Vagina (tissue), 2 donors: Measurements from ENCODE around the gene LAMB1.
"Not testable (repeated sequence)": the region's sequence is repeated elsewhere in the genome, so short reads cannot be mapped to it uniquely, and the experiment has no call there.

ENCODE experiments used
- POLR2A ChIP-seq, 2 donors: fragments of 450-650 bp; IDR thresholded peaks; one replicate each; pipeline ENCODE4 v1.6.1; 2017; ENCODE audit warnings: antibody characterized with exemption in 2 of 2, mild to moderate bottlenecking in 2 of 2, moderate library complexity in 2 of 2
- POLR2AphosphoS5 ChIP-seq, 2 donors: sonication (generic); formaldehyde crosslinking; IDR thresholded peaks; one replicate each; pipeline ENCODE4 v1.9.0; 2017; ENCODE audit warnings: antibody characterized with exemption in 2 of 2, mild to moderate bottlenecking in 2 of 2, low read depth in 1 of 2; ENCODE audit not compliant: insufficient read depth in 1 of 2
- TF ChIP-seq, protein P1 (sequence below), 3 experiments: fragments of 450-650 bp in 2 of 3; fragments of 200-600 bp in 1 of 3; sonication (generic) in 1 of 3; IDR thresholded peaks; one replicate each; pipeline ENCODE4 v1.5.1; 2017 to 2019; ENCODE audit warnings: antibody characterized with exemption in 3 of 3, mild to moderate bottlenecking in 2 of 3, moderate library complexity in 2 of 3

GRCh38 chr7:108033309-108033708 lies 30.3 kb upstream of the LAMB1 start:
- TF ChIP-seq, protein P1, sequence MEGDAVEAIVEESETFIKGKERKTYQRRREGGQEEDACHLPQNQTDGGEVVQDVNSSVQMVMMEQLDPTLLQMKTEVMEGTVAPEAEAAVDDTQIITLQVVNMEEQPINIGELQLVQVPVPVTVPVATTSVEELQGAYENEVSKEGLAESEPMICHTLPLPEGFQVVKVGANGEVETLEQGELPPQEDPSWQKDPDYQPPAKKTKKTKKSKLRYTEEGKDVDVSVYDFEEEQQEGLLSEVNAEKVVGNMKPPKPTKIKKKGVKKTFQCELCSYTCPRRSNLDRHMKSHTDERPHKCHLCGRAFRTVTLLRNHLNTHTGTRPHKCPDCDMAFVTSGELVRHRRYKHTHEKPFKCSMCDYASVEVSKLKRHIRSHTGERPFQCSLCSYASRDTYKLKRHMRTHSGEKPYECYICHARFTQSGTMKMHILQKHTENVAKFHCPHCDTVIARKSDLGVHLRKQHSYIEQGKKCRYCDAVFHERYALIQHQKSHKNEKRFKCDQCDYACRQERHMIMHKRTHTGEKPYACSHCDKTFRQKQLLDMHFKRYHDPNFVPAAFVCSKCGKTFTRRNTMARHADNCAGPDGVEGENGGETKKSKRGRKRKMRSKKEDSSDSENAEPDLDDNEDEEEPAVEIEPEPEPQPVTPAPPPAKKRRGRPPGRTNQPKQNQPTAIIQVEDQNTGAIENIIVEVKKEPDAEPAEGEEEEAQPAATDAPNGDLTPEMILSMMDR (IDR thresholded peaks at IDR 0.05): not testable (repeated sequence)
- TF ChIP-seq POLR2A (IDR thresholded peaks at IDR 0.05); POLR2AphosphoS5 (IDR thresholded peaks at IDR 0.05; ENCODE audit: insufficient read depth in 1 of 2, low read depth in 1 of 2): not testable (repeated sequence)
